HepG2 (cell line): ENCODE data around the gene ANKS1B.

ENCODE experiments used
- CEBPB ChIP-seq: IDR thresholded peaks from 2 replicates; pipeline ENCODE4 v1.6.1; 2011; ENCODE audit warnings: low read depth, low read length, improper control_type of control experiment, borderline replicate concordance
- CREM ChIP-seq, 2 experiments: sonication (generic) in 1 of 2; formaldehyde crosslinking in 1 of 2; IDR thresholded peaks; 2 replicates each; pipeline versions ENCODE4 v1.4.0 to v1.6.1; 2016 to 2020; ENCODE audit warnings: antibody characterized with exemption in 1 of 2, mild to moderate bottlenecking in 1 of 2, missing genetic modification reagents in 1 of 2
- JUND ChIP-seq: sonication (generic); formaldehyde crosslinking; IDR thresholded peaks from 2 replicates; pipeline ENCODE4 v1.8.0; 2022; ENCODE audit warnings: mild to moderate bottlenecking, missing genetic modification reagents
- LRRFIP1 ChIP-seq: sonication (generic); formaldehyde crosslinking; conservative IDR thresholded peaks from 2 replicates; pipeline ENCODE4 v1.4.0; 2020; ENCODE audit warnings: missing genetic modification reagents
- MIER3 ChIP-seq: IDR thresholded peaks from 2 replicates; pipeline ENCODE4 v1.6.1; 2016; ENCODE audit warnings: missing compliant biosample characterization, borderline replicate concordance
- ZFP90 ChIP-seq: sonication (generic); formaldehyde crosslinking; IDR thresholded peaks from 2 replicates; pipeline ENCODE4 v1.8.0; 2022; ENCODE audit warnings: missing genetic modification reagents, mild to moderate bottlenecking, inconsistent platforms, borderline replicate concordance
- ZNF275 ChIP-seq: sonication (generic); formaldehyde crosslinking; IDR thresholded peaks from 2 replicates; pipeline ENCODE4 v1.8.0; 2022; ENCODE audit warnings: missing genetic modification reagents, mild to moderate bottlenecking, inconsistent platforms, borderline replicate concordance

- no peak for TF ChIP-seq MIER3 (CRISPR knock-in tag)
- TF ChIP-seq JUND (CRISPR knock-in tag), result no peak
- no peak for TF ChIP-seq ZNF275 (CRISPR knock-in tag)
- TF ChIP-seq CREM (IDR thresholded peaks at IDR 0.05), result no peak
- no peak for TF ChIP-seq CREM (CRISPR knock-in tag; IDR thresholded peaks at IDR 0.05)
- TF ChIP-seq ZFP90 (CRISPR knock-in tag), result no peak
- TF ChIP-seq LRRFIP1, result no peak
- no peak for TF ChIP-seq CEBPB
Measured at GRCh38 chr12:99265648-99266047, 719.1 kb downstream of the ANKS1B start.
